Upper lobe of left lung (tissue), 4 donors: ENCODE results near the gene PDE11A.

ENCODE experiments used
- EP300 ChIP-seq, 4 donors: sonication (generic); formaldehyde crosslinking; IDR thresholded peaks; one replicate each; pipeline ENCODE4 v1.5.1; 2017; ENCODE audit warnings: antibody characterized with exemption in 4 of 4, control low read depth in 2 of 4
- POLR2A ChIP-seq, 4 donors: fragments of 450-650 bp; IDR thresholded peaks; one replicate each; pipeline ENCODE4 v1.5.1; 2016 to 2017; ENCODE audit warnings: antibody characterized with exemption in 4 of 4, mild to moderate bottlenecking in 2 of 4
- POLR2AphosphoS5 ChIP-seq, 2 donors: sonication (generic); formaldehyde crosslinking; IDR thresholded peaks; one replicate each; pipeline ENCODE4 v1.5.1; 2017; ENCODE audit warnings: antibody characterized with exemption in 2 of 2
- TF ChIP-seq, protein P1 (sequence below), 6 experiments: fragments of 450-650 bp in 4 of 6; fragments of 200-600 bp in 2 of 6; sonication (generic) in 2 of 6; IDR thresholded peaks; one replicate each; pipeline ENCODE4 v1.5.1; 2016 to 2019; ENCODE audit warnings: antibody characterized with exemption in 6 of 6

DNA sequence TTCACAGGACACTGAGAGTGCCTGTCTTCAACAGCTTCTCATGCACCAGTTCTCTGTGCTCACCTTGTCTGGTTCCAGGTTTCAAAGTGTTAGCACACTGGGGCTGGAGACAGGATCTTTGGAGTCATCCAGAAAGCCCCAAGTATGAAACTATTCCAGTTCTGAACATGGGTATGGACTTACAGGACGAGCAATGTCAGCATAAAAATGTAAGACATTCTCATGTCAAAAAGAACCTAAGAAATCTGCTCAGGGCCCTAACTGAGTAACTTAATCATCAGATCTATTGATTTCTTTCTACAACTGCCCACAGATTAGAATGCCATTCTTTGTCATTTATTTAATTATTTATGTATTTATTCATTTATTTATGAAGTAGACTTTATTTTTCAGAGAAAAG lies 495.5 kb downstream of the PDE11A start:
- TF ChIP-seq, protein P1, sequence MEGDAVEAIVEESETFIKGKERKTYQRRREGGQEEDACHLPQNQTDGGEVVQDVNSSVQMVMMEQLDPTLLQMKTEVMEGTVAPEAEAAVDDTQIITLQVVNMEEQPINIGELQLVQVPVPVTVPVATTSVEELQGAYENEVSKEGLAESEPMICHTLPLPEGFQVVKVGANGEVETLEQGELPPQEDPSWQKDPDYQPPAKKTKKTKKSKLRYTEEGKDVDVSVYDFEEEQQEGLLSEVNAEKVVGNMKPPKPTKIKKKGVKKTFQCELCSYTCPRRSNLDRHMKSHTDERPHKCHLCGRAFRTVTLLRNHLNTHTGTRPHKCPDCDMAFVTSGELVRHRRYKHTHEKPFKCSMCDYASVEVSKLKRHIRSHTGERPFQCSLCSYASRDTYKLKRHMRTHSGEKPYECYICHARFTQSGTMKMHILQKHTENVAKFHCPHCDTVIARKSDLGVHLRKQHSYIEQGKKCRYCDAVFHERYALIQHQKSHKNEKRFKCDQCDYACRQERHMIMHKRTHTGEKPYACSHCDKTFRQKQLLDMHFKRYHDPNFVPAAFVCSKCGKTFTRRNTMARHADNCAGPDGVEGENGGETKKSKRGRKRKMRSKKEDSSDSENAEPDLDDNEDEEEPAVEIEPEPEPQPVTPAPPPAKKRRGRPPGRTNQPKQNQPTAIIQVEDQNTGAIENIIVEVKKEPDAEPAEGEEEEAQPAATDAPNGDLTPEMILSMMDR (IDR thresholded peaks at IDR 0.05) = no peak
- TF ChIP-seq POLR2A (IDR thresholded peaks at IDR 0.05) (no peak), EP300 (IDR thresholded peaks at IDR 0.05) (no peak), POLR2AphosphoS5 (IDR thresholded peaks at IDR 0.05) (no peak)
